ENCODE results near the gene OR10H4.

DNA sequence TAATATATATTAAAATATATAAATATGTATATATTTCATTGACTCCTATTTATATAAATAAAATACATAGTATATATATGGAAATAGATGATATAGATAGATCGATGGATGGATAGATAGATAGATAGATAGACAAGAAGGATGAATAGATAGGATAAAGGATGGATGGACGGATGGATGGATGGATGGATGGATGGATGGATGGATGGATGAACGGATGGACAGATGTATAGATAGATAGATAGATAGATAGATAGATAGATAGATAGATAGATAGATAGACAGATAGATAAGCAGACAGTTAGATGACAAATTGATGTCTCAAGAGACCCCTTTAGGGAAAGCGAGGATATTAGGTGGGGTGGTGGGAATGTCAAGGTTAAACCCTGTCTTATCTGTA lies 29.6 kb upstream of the OR10H4 start:
- TF ChIP-seq CTCF (IDR thresholded peaks at IDR 0.05 in 2 of 3, conservative IDR thresholded peaks at IDR 0.05 in 1 of 3; ENCODE audit: insufficient read depth in 2 of 3, low read depth in 1 of 3, low read length in 3 of 3) (no peak), CHD2 (IDR thresholded peaks at IDR 0.05; ENCODE audit: low read depth, low read length) (no peak), ZNF766 (CRISPR knock-in tag; conservative IDR thresholded peaks at IDR 0.05) (no peak), GMEB1 (CRISPR knock-in tag; IDR thresholded peaks at IDR 0.05) (no peak), TARDBP (IDR thresholded peaks at IDR 0.05) (no peak), SP2 (IDR thresholded peaks at IDR 0.05; ENCODE audit: extremely low read depth, low read depth, low read length, poor library complexity, severe bottlenecking) (no peak)

Data from K562 (cell line).